OCI-LY7 (cell line): ENCODE data around the gene ZDHHC1. TPM values are rescaled to one million over a fixed set of nuclear protein-coding genes. Genes with fewer than 3 reads are reported as not detected.

Experiments
- BruUV-seq: library from RNA; stranded (reverse); fragments of 400-500 nt; replicated peaks from 2 replicates; lab custom pipeline; 2021; lab: Mats Ljungman, UMichigan
- CTCF ChIA-PET: fragments of 300-600 bp; sonication (Branson Sonifier 250); formaldehyde crosslinking; loops from one replicate; lab custom pipeline; 2022; ENCODE audit warnings: antibody characterized with exemption; ENCODE audit not compliant: unreplicated experiment; lab: Charles Lee
- POLR2A ChIA-PET: fragments of 300-600 bp; sonication (Branson Sonifier 250); formaldehyde crosslinking; loops from one replicate; lab custom pipeline; 2022; ENCODE audit warnings: antibody characterized with exemption; lab: Charles Lee
- DNase-seq: peaks from one replicate; pipeline ENCODE4 v3.0.0-alpha.2; 2015; ENCODE audit warnings: low spot score
- H2AFZ ChIP-seq: fragments of 200-600 bp; sonication (generic), shearing (Covaris generic); 2 replicates; pipeline ENCODE4 v1.6.1; 2014; ENCODE audit warnings: mild to moderate bottlenecking, antibody characterized with exemption, low read length, moderate library complexity
- H3K27ac ChIP-seq: fragments of 200-600 bp; sonication (generic); 2 replicates; pipeline ENCODE4 v1.5.1; 2014; ENCODE audit warnings: mixed run types, low read depth, mild to moderate bottlenecking, moderate library complexity, low read length, inconsistent platforms; ENCODE audit not compliant: poor library complexity, severe bottlenecking
- H3K36me3 ChIP-seq: fragments of 200-600 bp; sonication (generic); 2 replicates; pipeline ENCODE4 v1.6.1; 2014; ENCODE audit warnings: mild to moderate bottlenecking, antibody characterized with exemption, low read length, moderate library complexity, mixed read lengths; ENCODE audit not compliant: insufficient read depth
- H3K4me1 ChIP-seq: fragments of 200-600 bp; sonication (generic); 2 replicates; pipeline ENCODE4 v1.5.1; 2014; ENCODE audit warnings: mild to moderate bottlenecking, low read length; ENCODE audit not compliant: insufficient read depth, poor library complexity, severe bottlenecking
- H3K4me2 ChIP-seq: fragments of 200-600 bp; sonication (generic); 2 replicates; pipeline ENCODE4 v1.6.1; 2014; ENCODE audit warnings: mild to moderate bottlenecking, low read length
- H3K4me3 ChIP-seq: fragments of 200-600 bp; sonication (generic); 2 replicates; pipeline ENCODE4 v1.5.1; 2014; ENCODE audit warnings: mild to moderate bottlenecking, low read depth, low read length; ENCODE audit not compliant: poor library complexity, severe bottlenecking
- H3K79me2 ChIP-seq: fragments of 200-600 bp; sonication (generic); 2 replicates; pipeline ENCODE4 v1.6.1; 2016; ENCODE audit warnings: low read depth, mild to moderate bottlenecking, low read length, moderate library complexity, mixed read lengths; ENCODE audit not compliant: insufficient read depth
- H3K9me2 ChIP-seq: fragments of 200-600 bp; sonication (generic); 2 replicates; pipeline ENCODE4 v1.6.1; 2016; ENCODE audit warnings: mild to moderate bottlenecking, low read length, mixed read lengths; ENCODE audit not compliant: insufficient read depth
- H3K9me3 ChIP-seq: fragments of 200-600 bp; sonication (generic); 2 replicates; pipeline ENCODE4 v1.6.1; 2014; ENCODE audit warnings: mild to moderate bottlenecking, mixed run types, low read length, mixed read lengths
- H4K20me1 ChIP-seq: fragments of 200-600 bp; sonication (generic); 2 replicates; pipeline ENCODE4 v1.6.1; 2014; ENCODE audit warnings: mild to moderate bottlenecking, antibody characterized with exemption, low read length, moderate library complexity, mixed read lengths; ENCODE audit not compliant: insufficient read depth
- CTCF ChIP-seq: fragments of 200-600 bp; sonication (generic); conservative IDR thresholded peaks from 2 replicates; pipeline ENCODE4 v1.5.1; 2014; ENCODE audit warnings: mild to moderate bottlenecking, antibody characterized with exemption, low read length, moderate library complexity, mixed read lengths
- EZH2phosphoT487 ChIP-seq: fragments of 200-600 bp; sonication (generic); IDR thresholded peaks from 2 replicates; pipeline ENCODE4 v1.6.1; 2018; ENCODE audit warnings: low read depth, borderline replicate concordance, mild to moderate bottlenecking, mixed run types, antibody characterized with exemption, low read length, moderate library complexity, mixed read lengths
- intact Hi-C: fragments of 100-400 bp; cut with micrococcal nuclease; formaldehyde crosslinking; loops from one replicate; pipeline ENCODE4 v1.10.0; 2022; ENCODE audit not compliant: unreplicated experiment
- total RNA-seq, 2 experiments: library from RNA; depleted of rRNA in 1 of 2; stranded (reverse); fragments of >200 nt in 1 of 2; shearing (Covaris generic) in 1 of 2; gene quantifications; 2 replicates each; pipeline ENCODE4 v1.2.3, GENCODE V29; 2014 to 2022

The ZDHHC1 gene
- total RNA-seq, 2 experiments from 2014 or later = not detected

DNA sequence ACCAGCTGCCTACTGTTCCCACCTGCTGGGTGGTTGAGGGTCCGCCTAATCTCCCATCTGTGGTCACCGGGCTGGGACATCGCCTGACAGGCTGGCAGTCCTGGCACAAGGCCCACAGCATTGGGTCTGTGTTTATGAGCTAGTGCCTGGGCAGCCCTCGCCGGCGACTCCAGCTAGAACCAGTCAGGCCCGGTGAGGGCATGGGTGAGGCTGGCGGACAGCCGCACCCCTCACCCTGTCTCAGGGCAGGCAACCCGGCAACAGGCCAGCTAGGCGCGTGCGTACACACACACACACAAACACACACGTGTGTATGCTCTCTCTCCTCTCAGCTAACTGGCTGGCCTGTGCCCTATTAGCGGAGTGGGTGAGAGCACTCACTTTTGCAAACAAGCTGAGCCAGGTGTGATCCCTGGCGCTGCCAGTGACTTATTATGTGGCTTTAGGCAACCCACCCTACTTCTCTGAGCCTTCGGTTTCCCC, 25.0 kb upstream of the ZDHHC1 start:
- no peak for DNase-seq
- ChIA-PET POLR2A (no interaction called here), CTCF (no interaction called here)
- Histone ChIP-seq H3K79me2 (no peaks in the 10 kb centered on the region), H3K36me3 (peaks cover 11% of the 10 kb centered on the region; the same call in 1 of the 2 replicates), H3K4me2 (no peak overlapping the region), H3K27ac (no peak overlapping the region), H2AFZ (no peak overlapping the region), H3K4me3 (no peak overlapping the region), H3K9me2 (no peaks in the 10 kb centered on the region), H3K4me1 (no peaks in the 10 kb centered on the region), H4K20me1 (no peaks in the 10 kb centered on the region), H3K9me3 (no peaks in the 10 kb centered on the region)
- TF ChIP-seq EZH2phosphoT487 (no peak), CTCF (no peak)
- intact Hi-C loops = no loop called here
- no TSS peak for BruUV-seq

DNA sequence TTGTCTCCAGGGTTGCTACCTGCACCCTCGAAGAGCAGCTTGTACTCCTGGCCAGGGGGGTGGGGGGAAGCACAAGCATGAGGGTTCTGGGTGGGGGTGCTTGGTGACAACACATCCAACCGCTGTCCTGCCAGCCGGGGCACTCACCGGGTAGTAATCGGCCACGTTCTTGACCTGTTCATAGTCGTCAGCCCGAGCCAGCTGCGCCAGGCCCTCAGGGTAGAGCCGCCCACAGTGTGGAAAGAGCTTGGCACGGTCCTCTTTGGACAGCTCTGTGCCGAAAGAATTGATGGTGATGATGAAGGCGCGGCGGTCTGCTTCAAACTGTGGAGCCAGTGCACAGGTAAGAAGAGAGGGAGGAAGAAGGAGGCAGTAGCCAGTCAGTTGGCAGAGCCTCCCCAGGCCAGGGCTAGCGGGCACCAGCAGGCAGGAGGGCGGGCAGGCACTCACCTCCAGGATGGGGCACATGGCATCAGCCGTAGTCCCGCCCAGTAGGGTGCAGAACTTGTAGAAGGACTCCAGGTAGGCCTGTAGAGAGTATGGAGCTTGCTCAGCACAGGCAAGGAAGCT, 22.6 kb upstream of the ZDHHC1 start:
- TF ChIP-seq CTCF = no peak
- no peak for TF ChIP-seq EZH2phosphoT487
- no TSS peak for BruUV-seq
- Histone ChIP-seq H3K79me2 (no peaks in the 10 kb centered on the region), H3K4me1 (no peaks in the 10 kb centered on the region), H3K27ac (no peak overlapping the region), H3K36me3 (peaks cover 11% of the 10 kb centered on the region; the same call in 1 of the 2 replicates), H4K20me1 (no peaks in the 10 kb centered on the region), H2AFZ (no peak overlapping the region), H3K9me2 (no peaks in the 10 kb centered on the region), H3K4me3 (no peak overlapping the region), H3K4me2 (no peak overlapping the region), H3K9me3 (no peaks in the 10 kb centered on the region)
- no peak for DNase-seq
- intact Hi-C loops = no loop called here
- ChIA-PET CTCF (no interaction called here), POLR2A (interaction anchor here (0.6 kb wide), 1 partner anchor 569 kb away, joined by 4 read pairs; no protein-coding TSS in a partner anchor)

DNA sequence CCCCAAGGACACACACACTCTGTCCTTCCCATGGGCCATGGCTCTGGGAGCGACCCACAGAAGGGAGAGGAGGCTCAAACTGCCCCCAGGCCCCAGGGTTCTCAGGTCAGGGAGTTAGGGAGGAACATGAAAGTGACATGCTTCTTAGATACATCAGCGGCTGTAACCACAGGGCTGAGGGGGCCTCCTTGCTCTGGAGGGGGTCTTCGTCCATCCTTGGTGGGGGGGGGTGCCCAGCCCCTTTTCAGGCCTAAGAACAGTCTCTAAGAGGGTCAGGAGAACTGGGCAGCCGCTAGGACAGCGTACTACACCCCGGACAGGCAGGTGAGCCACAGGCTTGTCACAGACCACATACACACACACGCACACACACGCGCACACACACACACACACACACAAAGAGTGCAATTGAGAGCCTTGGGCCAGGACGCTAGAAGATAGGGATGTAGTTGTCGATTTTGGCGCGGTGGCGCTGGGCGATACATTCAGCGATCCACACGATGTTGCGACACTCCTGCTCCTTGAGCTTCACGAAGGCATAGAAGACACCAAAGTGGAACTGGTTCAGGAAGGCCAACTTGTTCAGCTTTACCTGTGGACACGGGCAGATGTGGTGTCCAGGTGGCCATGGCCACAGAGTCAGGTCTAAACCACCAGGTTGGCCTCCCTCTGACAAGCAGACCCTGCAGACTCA, 22.0 kb upstream of the ZDHHC1 start:
- Histone ChIP-seq H2AFZ (no peak overlapping the region), H3K9me2 (no peaks in the 10 kb centered on the region), H3K4me2 (no peak overlapping the region), H4K20me1 (no peaks in the 10 kb centered on the region), H3K4me3 (no peak overlapping the region), H3K79me2 (no peaks in the 10 kb centered on the region), H3K36me3 (peaks cover 11% of the 10 kb centered on the region; the same call in 1 of the 2 replicates), H3K4me1 (no peaks in the 10 kb centered on the region), H3K9me3 (no peaks in the 10 kb centered on the region), H3K27ac (no peak overlapping the region)
- TF ChIP-seq CTCF = no peak
- TF ChIP-seq EZH2phosphoT487 = no peak
- DNase-seq = no peak
- TSS peak; percentile 89 for BruUV-seq
- ChIA-PET CTCF (no interaction called here), POLR2A (interaction anchor here (0.6 kb wide), 1 partner anchor 569 kb away, joined by 4 read pairs; no protein-coding TSS in a partner anchor)
- intact Hi-C loops = no loop called here
